ENCODE measurements around the gene GOSR2.

The GOSR2 gene

DNA sequence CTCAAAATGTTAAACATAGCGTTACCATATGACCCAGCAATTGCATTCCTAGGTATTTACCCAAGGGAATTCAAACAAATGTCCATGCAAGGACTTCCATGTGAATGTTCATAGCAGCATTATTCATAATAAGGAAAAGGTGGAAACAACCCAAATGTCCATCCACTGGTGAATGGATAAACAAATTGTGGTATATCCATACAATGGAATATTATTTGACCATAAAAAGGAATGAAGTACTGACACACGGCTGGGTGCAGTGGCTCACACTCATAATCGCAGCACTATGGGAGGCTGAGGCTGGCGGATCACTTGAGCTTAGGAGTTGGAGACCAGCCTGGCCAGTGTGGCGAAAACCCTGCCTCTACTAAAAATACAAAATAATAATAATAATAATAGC, 24.1 kb upstream of the GOSR2 start:
- no peak for DNase-seq (ENCODE audit: low read depth)
- H3K4me3 ChIP-seq (ENCODE audit: low read depth, low read length) = no peak overlapping the region
- no peak for TF ChIP-seq CTCF (IDR thresholded peaks at IDR 0.05; ENCODE audit: insufficient read depth, low read depth, low read length, missing control alignments)

- no peak for TF ChIP-seq CTCF (IDR thresholded peaks at IDR 0.05; ENCODE audit: insufficient read depth, low read depth, low read length, missing control alignments)
- no peak overlapping the region for H3K4me3 ChIP-seq (ENCODE audit: low read depth, low read length)
- no peak for DNase-seq (ENCODE audit: low read depth)
Measured at GRCh38 chr17:46901291-46901690, 21.7 kb upstream of the GOSR2 start.

DNA sequence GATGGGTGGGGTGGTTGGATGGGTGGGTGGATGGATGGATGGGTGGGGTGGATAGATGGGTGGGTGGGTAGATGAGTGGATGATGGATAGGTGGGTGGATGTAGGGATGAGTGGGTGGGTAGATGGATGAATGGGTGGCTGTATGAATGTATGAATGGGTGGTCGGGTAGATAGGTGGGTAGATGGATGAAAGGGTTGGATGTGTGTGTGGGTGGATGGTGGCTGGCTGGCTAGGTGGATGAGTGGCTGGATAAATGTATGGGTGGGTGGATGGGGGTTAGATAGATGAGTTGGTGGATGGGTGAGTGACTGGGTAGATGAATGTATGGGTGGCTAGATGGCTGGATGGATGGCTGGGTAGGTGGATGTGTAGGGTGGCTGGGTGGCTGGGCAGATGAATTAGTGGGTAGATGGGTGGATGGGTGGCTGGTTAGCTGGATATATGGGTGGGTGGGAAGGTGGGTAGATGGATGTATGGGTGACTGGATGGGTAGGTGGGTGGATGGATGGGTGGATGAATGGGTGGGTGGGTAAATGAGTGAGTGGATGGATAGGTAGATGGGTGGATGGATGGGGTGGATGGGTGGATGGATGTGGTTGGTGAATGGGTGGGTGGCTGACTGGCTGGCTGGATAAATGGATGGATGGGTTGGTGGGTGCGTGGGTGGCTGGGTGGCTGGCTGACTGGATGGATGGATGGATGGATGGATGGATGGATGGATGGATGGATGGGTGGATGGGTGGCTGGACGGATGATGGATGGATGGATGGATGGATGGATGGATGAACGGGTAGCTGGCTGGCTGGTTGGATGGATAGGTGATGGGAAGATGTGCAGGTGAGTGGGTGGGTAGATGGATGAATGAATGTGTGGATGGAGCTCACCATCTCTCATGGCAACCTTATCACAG, 18.9 kb upstream of the GOSR2 start:
- no peak for DNase-seq (ENCODE audit: low read depth)
- TF ChIP-seq CTCF (IDR thresholded peaks at IDR 0.05; ENCODE audit: insufficient read depth, low read depth, low read length, missing control alignments) = no peak
- H3K4me3 ChIP-seq (ENCODE audit: low read depth, low read length) = no peak overlapping the region

- TF ChIP-seq CTCF (IDR thresholded peaks at IDR 0.05; ENCODE audit: insufficient read depth, low read depth, low read length, missing control alignments) = no peak
- H3K4me3 ChIP-seq (ENCODE audit: low read depth, low read length) = no peak overlapping the region
- DNase-seq (ENCODE audit: low read depth) = no peak
Measured at GRCh38 chr17:46908068-46908737, 14.8 kb upstream of the GOSR2 start.

GRCh38 chr17:46910179-46910927, 12.6 kb upstream of the GOSR2 start:
- no peak for TF ChIP-seq CTCF (IDR thresholded peaks at IDR 0.05; ENCODE audit: insufficient read depth, low read depth, low read length, missing control alignments)
- DNase-seq (ENCODE audit: low read depth) = no peak
- no peak overlapping the region for H3K4me3 ChIP-seq (ENCODE audit: low read depth, low read length)

DNA sequence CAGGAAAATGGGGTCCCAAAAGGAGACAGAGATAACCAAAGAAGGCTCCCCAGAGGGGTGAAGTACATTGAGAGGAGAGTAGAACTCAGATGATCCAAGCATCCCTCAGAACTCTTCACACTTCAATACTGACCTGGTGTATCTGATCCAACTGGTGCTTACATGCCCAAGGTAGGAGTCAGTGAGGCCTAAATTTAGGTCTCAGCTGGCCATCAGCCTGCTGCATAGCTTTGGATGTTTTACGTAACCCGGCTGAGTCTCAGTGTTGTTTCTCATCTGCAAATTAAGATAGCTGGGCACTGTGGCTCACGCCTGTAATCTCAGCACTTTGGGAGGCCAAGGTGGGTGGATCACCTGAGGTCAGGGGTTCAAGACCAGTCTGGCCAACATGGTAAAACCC, 11.6 kb upstream of the GOSR2 start:
- DNase-seq (ENCODE audit: low read depth) = no peak
- no peak for TF ChIP-seq CTCF (IDR thresholded peaks at IDR 0.05; ENCODE audit: insufficient read depth, low read depth, low read length, missing control alignments)
- H3K4me3 ChIP-seq (ENCODE audit: low read depth, low read length) = no peak overlapping the region

Measured in GM12865 (cell line).